Spleen (tissue), 11 donors: ENCODE measurements around the gene DAB1. TPM values are rescaled to one million over a fixed set of nuclear protein-coding genes. Genes with fewer than 3 reads are reported as not detected.

ENCODE experiments used
- DNase-seq: peaks from one replicate; pipeline ENCODE4 v3.0.0-alpha.2; 2020
- H3K27ac ChIP-seq, 8 donors: fragments of 200-600 bp; sonication (generic) in 7 of 8; 1 replicate in 4 of 8; 2 replicates in 4 of 8; pipeline versions ENCODE4 v1.5.0 to v1.8.0; 2016 to 2021; ENCODE audit warnings: inconsistent platforms in 4 of 8, mild to moderate bottlenecking in 4 of 8, moderate library complexity in 1 of 8
- H3K27me3 ChIP-seq, 7 donors: fragments of 200-600 bp; sonication (generic) in 6 of 7; replicated peaks in 1 of 7; 1 replicate in 4 of 7; 2 replicates in 3 of 7; pipeline versions ENCODE4 v1.5.0 to v1.8.0; 2016 to 2021; ENCODE audit warnings: inconsistent platforms in 3 of 7, mild to moderate bottlenecking in 1 of 7
- H3K36me3 ChIP-seq, 6 donors: fragments of 200-600 bp; sonication (generic) in 5 of 6; 1 replicate in 4 of 6; 2 replicates in 2 of 6; pipeline versions ENCODE4 v1.5.0 to v1.8.0; 2016 to 2021; ENCODE audit warnings: inconsistent platforms in 2 of 6
- H3K4me1 ChIP-seq, 6 donors: fragments of 200-600 bp; sonication (generic) in 5 of 6; 1 replicate in 3 of 6; 2 replicates in 3 of 6; pipeline versions ENCODE4 v1.5.0 to v1.8.0; 2016 to 2021; ENCODE audit warnings: inconsistent platforms in 3 of 6
- H3K4me3 ChIP-seq, 8 donors: fragments of 200-600 bp; sonication (generic) in 7 of 8; 1 replicate in 4 of 8; 2 replicates in 4 of 8; pipeline versions ENCODE4 v1.5.0 to v1.8.0; 2016 to 2021; ENCODE audit warnings: inconsistent platforms in 4 of 8, mild to moderate bottlenecking in 4 of 8, moderate library complexity in 2 of 8
- H3K9me3 ChIP-seq, 8 donors: fragments of 200-600 bp; sonication (generic) in 7 of 8; 1 replicate in 4 of 8; 2 replicates in 4 of 8; pipeline versions ENCODE4 v1.5.0 to v1.8.0; 2016 to 2021; ENCODE audit warnings: inconsistent platforms in 4 of 8
- CTCF ChIP-seq, 11 experiments: fragments of 200-600 bp in 7 of 11; fragments of 450-650 bp in 4 of 11; sonication (generic) in 4 of 11; IDR thresholded peaks in 8 of 11; conservative IDR thresholded peaks in 3 of 11; 1 replicate in 7 of 11; 2 replicates in 4 of 11; pipeline versions ENCODE4 v1.4.0 to v1.8.0; 2016 to 2021; ENCODE audit warnings: antibody characterized with exemption in 11 of 11, inconsistent platforms in 4 of 11, mild to moderate bottlenecking in 1 of 11
- POLR2A ChIP-seq, 3 donors: fragments of 450-650 bp; IDR thresholded peaks; one replicate each; pipeline ENCODE4 v1.5.1; 2017; ENCODE audit warnings: antibody characterized with exemption in 3 of 3, mild to moderate bottlenecking in 1 of 3
- POLR2AphosphoS5 ChIP-seq, 3 donors: sonication (generic); formaldehyde crosslinking; IDR thresholded peaks; one replicate each; pipeline ENCODE4 v1.5.1; 2017; ENCODE audit warnings: antibody characterized with exemption in 3 of 3
- WGBS, 5 donors: extraction: QIAGEN DNeasy Blood & Tissue Kit in 3 of 5; methylation state at CpG; one replicate each; pipeline versions ENCODE4 v1.1.5 to v1.1.7; 2013 to 2018; 5-methylcytosine and 5-hydroxymethylcytosine counted together
- intact Hi-C: fragments of 100-400 bp; cut with DNase I; formaldehyde crosslinking; loops from one replicate; pipeline ENCODE4 v1.15.0; 2023; ENCODE audit warnings: low total_unique reads
- polyA plus RNA-seq, 3 donors: library from polyadenylated mRNA; stranded (reverse); fragments of 200-250 nt; gene quantifications; one replicate each; pipeline ENCODE4 v1.2.1, GENCODE V29; 2013
- total RNA-seq, 7 donors: library from RNA; depleted of rRNA in 3 of 7; stranded (reverse); fragments of >200 nt in 3 of 7; fragmentation: NEBNext Ultra II Directional in 4 of 7; extraction: Animal tissue kit (Norgen Biotek cat#: 25700) in 4 of 7; gene quantifications; one replicate each; pipeline versions ENCODE4 v1.1.0 to v1.2.1, GENCODE V29; 2016 to 2021
- donor health status: healthy with polysubstance abuse.
- donor health status: DM: no; HTN: no; CAD: no; lungs with moderate emphysema.
- donor health status: DM: no; HTN: no; CAD: no.
- donor health status: Bipolar disorder and iron deficiency.
- donor health status: healthy.
- donor health status: DM: no; HTN: no; CAD: no.
- donor health status: DM: yes; HTN: yes; CAD: no.

The DAB1 gene
- total and polyA plus RNA-seq, 10 donors, result 0.03 to 0.70 (median 0.26) TPM; not detected in 1

- Histone ChIP-seq H3K9me3 (no peaks in the 10 kb centered on the region), H3K4me1 (no peaks in the 10 kb centered on the region), H3K27me3 (no peaks in the 10 kb centered on the region), H3K4me3 (no peak overlapping the region), H3K36me3 (no peaks in the 10 kb centered on the region), H3K27ac (no peak overlapping the region)
- DNase-seq, result no peak
- WGBS, 5 donors, result 60 to 68% (median 65%) methylated on average over 4 of the region's 4 CpGs
- TF ChIP-seq POLR2A (IDR thresholded peaks at IDR 0.05) (no peak), CTCF (IDR thresholded peaks at IDR 0.05 in 8 of 11, conservative IDR thresholded peaks at IDR 0.05 in 3 of 11) (no peak), POLR2AphosphoS5 (IDR thresholded peaks at IDR 0.05) (no peak)
- intact Hi-C loops, result no loop called here
Observed at GRCh38 chr1:57066980-57067610, 356.8 kb downstream of the DAB1 start.

GRCh38 chr1:57065442-57065841 is 358.4 kb downstream of the DAB1 start:
- TF ChIP-seq POLR2A (IDR thresholded peaks at IDR 0.05) (no peak), POLR2AphosphoS5 (IDR thresholded peaks at IDR 0.05) (no peak), CTCF (IDR thresholded peaks at IDR 0.05 in 8 of 11, conservative IDR thresholded peaks at IDR 0.05 in 3 of 11) (no peak)
- no peak for DNase-seq
- no peak overlapping the region for H3K27ac ChIP-seq
- H3K27me3 ChIP-seq, result no peaks in the 10 kb centered on the region
- H3K9me3 ChIP-seq, result no peaks in the 10 kb centered on the region
- 88 to 93% (median 91%) methylated on average over 3 of the region's 3 CpGs for WGBS, 5 donors
- no peaks in the 10 kb centered on the region for H3K4me1 ChIP-seq
- no peaks in the 10 kb centered on the region for H3K36me3 ChIP-seq
- intact Hi-C loops, result no loop called here
- H3K4me3 ChIP-seq, result no peak overlapping the region

GRCh38 chr1:57064379-57065140 is 359.3 kb downstream of the DAB1 start:
- no peaks in the 10 kb centered on the region for H3K4me1 ChIP-seq
- WGBS, 5 donors, result 64 to 82% (median 77%) methylated on average over 7 of the region's 7 CpGs
- no peaks in the 10 kb centered on the region for H3K36me3 ChIP-seq
- no peak overlapping the region for H3K4me3 ChIP-seq
- H3K27ac ChIP-seq, result no peak overlapping the region
- no peak for DNase-seq
- intact Hi-C loops, result no loop called here
- H3K27me3 ChIP-seq, result no peaks in the 10 kb centered on the region
- no peak for TF ChIP-seq POLR2AphosphoS5 (IDR thresholded peaks at IDR 0.05)
- TF ChIP-seq POLR2A (IDR thresholded peaks at IDR 0.05), result no peak
- no peak for TF ChIP-seq CTCF (IDR thresholded peaks at IDR 0.05 in 8 of 11, conservative IDR thresholded peaks at IDR 0.05 in 3 of 11)
- no peaks in the 10 kb centered on the region for H3K9me3 ChIP-seq

GRCh38 chr1:57063406-57064125 is 360.3 kb downstream of the DAB1 start:
- Histone ChIP-seq H3K9me3 (no peaks in the 10 kb centered on the region), H3K27ac (no peak overlapping the region), H3K36me3 (no peaks in the 10 kb centered on the region), H3K4me3 (no peak overlapping the region), H3K4me1 (no peaks in the 10 kb centered on the region), H3K27me3 (no peaks in the 10 kb centered on the region)
- no peak for DNase-seq
- 85 to 92% (median 90%) methylated on average over 6 of the region's 6 CpGs for WGBS, 5 donors
- TF ChIP-seq POLR2AphosphoS5 (IDR thresholded peaks at IDR 0.05), result no peak
- TF ChIP-seq POLR2A (IDR thresholded peaks at IDR 0.05), result no peak
- TF ChIP-seq CTCF (IDR thresholded peaks at IDR 0.05 in 8 of 11, conservative IDR thresholded peaks at IDR 0.05 in 3 of 11), result no peak
- intact Hi-C loops, result no loop called here
